PC-3 (cell line): Measurements from ENCODE around the gene UEVLD.

ENCODE experiments used
- EZH2 ChIP-seq: fragments of 300-600 bp; sonication (generic); IDR thresholded peaks from one replicate; pipeline ENCODE4 v1.6.1; 2017; ENCODE audit warnings: antibody characterized with exemption, mild to moderate bottlenecking, low read length; ENCODE audit not compliant: unreplicated experiment
- EZH2phosphoT487 ChIP-seq: fragments of 300-600 bp; sonication (generic); IDR thresholded peaks from 2 replicates; pipeline ENCODE4 v1.6.1; 2018; ENCODE audit warnings: mild to moderate bottlenecking, antibody characterized with exemption, low read length, borderline replicate concordance
- TF ChIP-seq, protein P1 (sequence below): fragments of 300-600 bp; sonication (generic); conservative IDR thresholded peaks from 2 replicates; pipeline ENCODE4 v1.5.1; 2017; ENCODE audit warnings: antibody characterized with exemption, low read depth, mild to moderate bottlenecking, low read length

- TF ChIP-seq EZH2 (no peak), EZH2phosphoT487 (no peak)
- TF ChIP-seq, protein P1, sequence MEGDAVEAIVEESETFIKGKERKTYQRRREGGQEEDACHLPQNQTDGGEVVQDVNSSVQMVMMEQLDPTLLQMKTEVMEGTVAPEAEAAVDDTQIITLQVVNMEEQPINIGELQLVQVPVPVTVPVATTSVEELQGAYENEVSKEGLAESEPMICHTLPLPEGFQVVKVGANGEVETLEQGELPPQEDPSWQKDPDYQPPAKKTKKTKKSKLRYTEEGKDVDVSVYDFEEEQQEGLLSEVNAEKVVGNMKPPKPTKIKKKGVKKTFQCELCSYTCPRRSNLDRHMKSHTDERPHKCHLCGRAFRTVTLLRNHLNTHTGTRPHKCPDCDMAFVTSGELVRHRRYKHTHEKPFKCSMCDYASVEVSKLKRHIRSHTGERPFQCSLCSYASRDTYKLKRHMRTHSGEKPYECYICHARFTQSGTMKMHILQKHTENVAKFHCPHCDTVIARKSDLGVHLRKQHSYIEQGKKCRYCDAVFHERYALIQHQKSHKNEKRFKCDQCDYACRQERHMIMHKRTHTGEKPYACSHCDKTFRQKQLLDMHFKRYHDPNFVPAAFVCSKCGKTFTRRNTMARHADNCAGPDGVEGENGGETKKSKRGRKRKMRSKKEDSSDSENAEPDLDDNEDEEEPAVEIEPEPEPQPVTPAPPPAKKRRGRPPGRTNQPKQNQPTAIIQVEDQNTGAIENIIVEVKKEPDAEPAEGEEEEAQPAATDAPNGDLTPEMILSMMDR, result no peak
Measured at GRCh38 chr11:18533365-18533764, 55.2 kb downstream of the UEVLD start.
